Natural killer cell (primary cell): ENCODE results near the gene EXOC3L4. TPM values are rescaled to one million over a fixed set of nuclear protein-coding genes. Genes with fewer than 3 reads are reported as not detected.

Experiments used
- ATAC-seq, 3 donors: fragments of 150-1000 bp in 2 of 3; fragments of 200-7000 bp in 1 of 3; cut with Tn5 transposase; 1 replicate in 1 of 3; 2 replicates in 2 of 3; pipeline ENCODE4 v1.10.0; 2021; ENCODE audit warnings: mild to moderate bottlenecking in 2 of 3, moderate library complexity in 2 of 3
- DNase-seq, 2 donors: peaks; one replicate each; pipeline versions ENCODE4 v3.0.0 to v3.0.0-alpha.2; 2013 to 2021; ENCODE audit warnings: mixed read lengths in 1 of 2
- H3K27ac ChIP-seq: one replicate; pipeline ENCODE4 v1.5.1; 2013; ENCODE audit warnings: mild to moderate bottlenecking, low read length
- H3K27me3 ChIP-seq: one replicate; pipeline ENCODE4 v1.6.1; 2013; ENCODE audit warnings: low read length; ENCODE audit not compliant: control insufficient read depth, insufficient read depth
- H3K36me3 ChIP-seq: one replicate; pipeline ENCODE4 v1.6.1; 2013; ENCODE audit warnings: low read length; ENCODE audit not compliant: control insufficient read depth, insufficient read depth
- H3K4me1 ChIP-seq: one replicate; pipeline ENCODE4 v1.6.1; 2013; ENCODE audit warnings: low read length; ENCODE audit not compliant: control insufficient read depth, insufficient read depth
- H3K4me3 ChIP-seq: one replicate; pipeline ENCODE4 v1.5.1; 2013; ENCODE audit warnings: low read length
- H3K9me3 ChIP-seq: one replicate; pipeline ENCODE4 v1.6.1; 2013; ENCODE audit warnings: low read length; ENCODE audit not compliant: control insufficient read depth, insufficient read depth
- H3K27ac Mint-ChIP-seq, 2 donors: one replicate each; pipeline ENCODE4 v1.8.0; 2022; ENCODE audit warnings: mild to moderate bottlenecking in 2 of 2, mixed read lengths in 2 of 2, moderate library complexity in 1 of 2
- H3K27me3 Mint-ChIP-seq, 2 donors: one replicate each; pipeline ENCODE4 v1.8.0; 2022; ENCODE audit warnings: low read depth in 2 of 2, mixed read lengths in 2 of 2
- H3K36me3 Mint-ChIP-seq: one replicate; pipeline ENCODE4 v1.8.0; 2022; ENCODE audit warnings: mixed read lengths
- H3K4me1 Mint-ChIP-seq, 2 donors: one replicate each; pipeline ENCODE4 v1.8.0; 2022; ENCODE audit warnings: mixed read lengths in 2 of 2
- H3K4me3 Mint-ChIP-seq: one replicate; pipeline ENCODE4 v1.8.0; 2022; ENCODE audit warnings: mild to moderate bottlenecking, moderate library complexity, mixed read lengths
- H3K9me3 Mint-ChIP-seq, 2 donors: one replicate each; pipeline ENCODE4 v1.8.0; 2022; ENCODE audit warnings: mixed read lengths in 2 of 2
- WGBS: methylation state at CpG from one replicate; pipeline ENCODE4 v1.1.7; 2013; ENCODE audit warnings: missing lambda C conversion rate; ENCODE audit not compliant: insufficient coverage; 5-methylcytosine and 5-hydroxymethylcytosine counted together
- intact Hi-C: fragments of 100-400 bp; cut with micrococcal nuclease; formaldehyde crosslinking; loops from one replicate; pipeline ENCODE4 v1.14.2; 2022
- total RNA-seq, 4 donors: library from RNA; stranded (reverse); fragments of 120-200 nt in 1 of 4; gene quantifications; one replicate each; pipeline versions ENCODE4 v1.2.3 to v1.2.4, GENCODE V29; 2013 to 2022
- TF ChIP-seq, protein P1 (sequence below): fragments of 200-600 bp; IDR thresholded peaks from one replicate; pipeline ENCODE4 v1.8.0; 2022; ENCODE audit warnings: antibody characterized with exemption

Gene EXOC3L4
- total RNA-seq, 3 donors from 2014 or later (not counting 1 experiment from before 2014, with no cell fraction given) = not detected

- no peaks in the 10 kb centered on the region for H3K36me3 Mint-ChIP-seq
- H3K4me1 Mint-ChIP-seq = no peaks in the 10 kb centered on the region
- intact Hi-C loops = loop anchor here (5.0 to 10.0 kb wide), 2 partner anchors 112 to 220 kb away; no protein-coding TSS in a partner anchor
- H3K36me3 ChIP-seq = no peaks in the 10 kb centered on the region
- DNase-seq (peak in 1 of 2 donors; percentile 19), ATAC-seq (no peak)
- H3K9me3 ChIP-seq = no peaks in the 10 kb centered on the region
- no peak overlapping the region for H3K27ac ChIP-seq
- no peak overlapping the region for H3K4me3 Mint-ChIP-seq
- 32% methylated on average over 21 of the region's 21 CpGs for WGBS
- TF ChIP-seq, protein P1, sequence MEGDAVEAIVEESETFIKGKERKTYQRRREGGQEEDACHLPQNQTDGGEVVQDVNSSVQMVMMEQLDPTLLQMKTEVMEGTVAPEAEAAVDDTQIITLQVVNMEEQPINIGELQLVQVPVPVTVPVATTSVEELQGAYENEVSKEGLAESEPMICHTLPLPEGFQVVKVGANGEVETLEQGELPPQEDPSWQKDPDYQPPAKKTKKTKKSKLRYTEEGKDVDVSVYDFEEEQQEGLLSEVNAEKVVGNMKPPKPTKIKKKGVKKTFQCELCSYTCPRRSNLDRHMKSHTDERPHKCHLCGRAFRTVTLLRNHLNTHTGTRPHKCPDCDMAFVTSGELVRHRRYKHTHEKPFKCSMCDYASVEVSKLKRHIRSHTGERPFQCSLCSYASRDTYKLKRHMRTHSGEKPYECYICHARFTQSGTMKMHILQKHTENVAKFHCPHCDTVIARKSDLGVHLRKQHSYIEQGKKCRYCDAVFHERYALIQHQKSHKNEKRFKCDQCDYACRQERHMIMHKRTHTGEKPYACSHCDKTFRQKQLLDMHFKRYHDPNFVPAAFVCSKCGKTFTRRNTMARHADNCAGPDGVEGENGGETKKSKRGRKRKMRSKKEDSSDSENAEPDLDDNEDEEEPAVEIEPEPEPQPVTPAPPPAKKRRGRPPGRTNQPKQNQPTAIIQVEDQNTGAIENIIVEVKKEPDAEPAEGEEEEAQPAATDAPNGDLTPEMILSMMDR = no peak
- H3K27me3 ChIP-seq = peaks cover 10% of the 10 kb centered on the region
- no peak overlapping the region for H3K27ac Mint-ChIP-seq
- H3K4me1 ChIP-seq = peaks cover 14% of the 10 kb centered on the region
- H3K4me3 ChIP-seq = peak overlapping the region; percentile 27
- H3K27me3 Mint-ChIP-seq = peaks cover 0 to 5% of the 10 kb centered on the region in 2 donors
- no peaks in the 10 kb centered on the region for H3K9me3 Mint-ChIP-seq
These were observed 19.7 kb upstream of the EXOC3L4 start for GRCh38 chr14:103074729-103075367.

DNA sequence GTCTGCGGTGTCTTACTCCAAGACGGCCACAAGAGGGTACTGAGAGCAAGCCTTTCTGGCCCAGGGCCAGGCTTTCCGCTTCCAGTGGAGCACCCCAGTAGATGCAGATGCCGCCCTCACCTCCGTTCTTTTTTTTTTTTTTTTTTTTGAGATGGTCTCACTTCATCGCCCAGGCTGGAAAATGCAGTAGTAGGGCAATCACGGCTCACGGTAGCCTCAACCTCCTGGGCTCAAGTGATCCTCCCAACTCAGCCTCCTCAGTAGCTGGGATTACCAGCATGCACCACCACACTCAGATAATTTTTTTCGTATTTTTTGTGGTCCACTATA, 16.1 kb upstream of the EXOC3L4 start:
- no peaks in the 10 kb centered on the region for H3K9me3 ChIP-seq
- intact Hi-C loops = loop anchor here (5.0 to 10.0 kb wide), 2 partner anchors 109 to 216 kb away; no protein-coding TSS in a partner anchor

GRCh38 chr14:103078860-103079587, 15.5 kb upstream of the EXOC3L4 start:
- 80% methylated on average over 11 of the region's 11 CpGs for WGBS
- Histone ChIP-seq H3K4me3 (no peak overlapping the region), H3K4me1 (peaks cover 14% of the 10 kb centered on the region), H3K27me3 (peaks cover 10% of the 10 kb centered on the region), H3K9me3 (no peaks in the 10 kb centered on the region), H3K27ac (no peak overlapping the region), H3K36me3 (no peaks in the 10 kb centered on the region)
- Mint-ChIP-seq H3K4me3 (no peak overlapping the region), H3K4me1 (no peaks in the 10 kb centered on the region), H3K27ac (no peak overlapping the region), H3K27me3 (peaks cover 0 to 4% of the 10 kb centered on the region in 2 donors), H3K9me3 (no peaks in the 10 kb centered on the region), H3K36me3 (no peaks in the 10 kb centered on the region)
- TF ChIP-seq, protein P1 = no peak
- no peak for DNase-seq
- intact Hi-C loops = loop anchor here (5.0 to 10.0 kb wide), 2 partner anchors 108 to 216 kb away; no protein-coding TSS in a partner anchor
- ATAC-seq = no peak

More for the DNA sequence above, 16.1 kb upstream of the EXOC3L4 start:
- peaks cover 10% of the 10 kb centered on the region for H3K27me3 ChIP-seq
- no peak overlapping the region for H3K4me3 ChIP-seq
- Mint-ChIP-seq H3K9me3 (no peaks in the 10 kb centered on the region), H3K4me1 (no peaks in the 10 kb centered on the region), H3K27ac (no peak overlapping the region), H3K36me3 (no peaks in the 10 kb centered on the region), H3K4me3 (no peak overlapping the region), H3K27me3 (peaks cover 0 to 4% of the 10 kb centered on the region in 2 donors)
- WGBS = 9% methylated on average over 9 of the region's 9 CpGs
- peak; percentile 75 to 82 (median 76) for ATAC-seq
- peaks cover 14% of the 10 kb centered on the region for H3K4me1 ChIP-seq
- TF ChIP-seq, protein P1 = peak; percentile 64
- H3K36me3 ChIP-seq = no peaks in the 10 kb centered on the region
- peak; percentile 47 to 90 for DNase-seq
- no peak overlapping the region for H3K27ac ChIP-seq
